Trophoblast cell (in vitro differentiated cells and primary cell): ENCODE results near the gene WIPF1.

Experiments used
- DNase-seq, 2 donors: peaks; one replicate each; pipeline ENCODE4 v3.0.0-alpha.2; 2016
- H2AFZ ChIP-seq: 2 replicates; pipeline ENCODE4 v1.6.1; 2013; ENCODE audit warnings: low read length, moderate library complexity, mild to moderate bottlenecking; ENCODE audit not compliant: insufficient read depth, poor library complexity
- H2AK5ac ChIP-seq: 2 replicates; pipeline ENCODE4 v1.6.1; 2013; ENCODE audit warnings: mild to moderate bottlenecking, low read length
- H2BK120ac ChIP-seq: 2 replicates; pipeline ENCODE4 v1.6.1; 2013; ENCODE audit warnings: low read length, mild to moderate bottlenecking, moderate library complexity; ENCODE audit not compliant: insufficient read depth, poor library complexity
- H2BK12ac ChIP-seq: 2 replicates; pipeline ENCODE4 v1.6.1; 2013; ENCODE audit warnings: mild to moderate bottlenecking, low read length, moderate library complexity
- H2BK5ac ChIP-seq: 2 replicates; pipeline ENCODE4 v1.6.1; 2013; ENCODE audit warnings: low read length, low read depth, moderate library complexity, mild to moderate bottlenecking; ENCODE audit not compliant: poor library complexity
- H3K14ac ChIP-seq: 2 replicates; pipeline ENCODE4 v1.6.1; 2013; ENCODE audit warnings: mild to moderate bottlenecking, low read length
- H3K18ac ChIP-seq: 2 replicates; pipeline ENCODE4 v1.6.1; 2013; ENCODE audit warnings: mild to moderate bottlenecking, low read length
- H3K23ac ChIP-seq: 2 replicates; pipeline ENCODE4 v1.6.1; 2013; ENCODE audit warnings: low read length
- H3K27ac ChIP-seq: 2 replicates; pipeline ENCODE4 v1.5.1; 2013; ENCODE audit warnings: low read depth, mild to moderate bottlenecking, inconsistent platforms, low read length, moderate library complexity
- H3K27me3 ChIP-seq: 2 replicates; pipeline ENCODE4 v1.6.1; 2013; ENCODE audit warnings: inconsistent platforms, mild to moderate bottlenecking, low read length, moderate library complexity; ENCODE audit not compliant: insufficient read depth
- H3K36me3 ChIP-seq, 2 experiments: 1 replicate in 1 of 2; 2 replicates in 1 of 2; pipeline ENCODE4 v1.6.1; 2013; ENCODE audit warnings: low read length in 2 of 2, mild to moderate bottlenecking in 2 of 2, moderate library complexity in 1 of 2; ENCODE audit not compliant: insufficient read depth in 2 of 2, control insufficient read depth in 1 of 2
- H3K4ac ChIP-seq: 2 replicates; pipeline ENCODE4 v1.6.1; 2013; ENCODE audit warnings: low read depth, mild to moderate bottlenecking, low read length, moderate library complexity
- H3K4me1 ChIP-seq, 2 experiments: 1 replicate in 1 of 2; 2 replicates in 1 of 2; pipeline ENCODE4 v1.6.1; 2013; ENCODE audit warnings: low read length in 2 of 2, mild to moderate bottlenecking in 2 of 2, moderate library complexity in 1 of 2; ENCODE audit not compliant: insufficient read depth in 2 of 2, control insufficient read depth in 1 of 2
- H3K4me2 ChIP-seq: 2 replicates; pipeline ENCODE4 v1.6.1; 2013; ENCODE audit warnings: inconsistent platforms, mild to moderate bottlenecking, low read length, moderate library complexity
- H3K4me3 ChIP-seq: 2 replicates; pipeline ENCODE4 v1.5.1; 2013; ENCODE audit warnings: mild to moderate bottlenecking, low read depth, low read length, inconsistent platforms
- H3K79me1 ChIP-seq: one replicate; pipeline ENCODE4 v1.6.1; 2013; ENCODE audit warnings: low read length
- H3K79me2 ChIP-seq: 2 replicates; pipeline ENCODE4 v1.6.1; 2013; ENCODE audit warnings: low read length, mild to moderate bottlenecking; ENCODE audit not compliant: control insufficient read depth, insufficient read depth, poor library complexity
- H3K9ac ChIP-seq: 2 replicates; pipeline ENCODE4 v1.6.1; 2013; ENCODE audit warnings: mild to moderate bottlenecking, low read length
- H3K9me3 ChIP-seq: 2 replicates; pipeline ENCODE4 v1.6.1; 2013; ENCODE audit warnings: low read depth, mild to moderate bottlenecking, control low read depth, inconsistent platforms, low read length; ENCODE audit not compliant: insufficient read depth
- H4K12ac ChIP-seq: 2 replicates; pipeline ENCODE4 v1.6.1; 2013; ENCODE audit warnings: low read depth, mild to moderate bottlenecking, low read length, moderate library complexity
- H4K8ac ChIP-seq: 2 replicates; pipeline ENCODE4 v1.6.1; 2013; ENCODE audit warnings: low read depth, mild to moderate bottlenecking, low read length, moderate library complexity
- H4K91ac ChIP-seq: one replicate; pipeline ENCODE4 v1.6.1; 2013; ENCODE audit warnings: low read depth, mild to moderate bottlenecking, low read length, moderate library complexity
- WGBS: extraction: QIAGEN DNeasy Blood & Tissue Kit; methylation state at CpG from one replicate; pipeline ENCODE4 v1.1.7; 2013; ENCODE audit warnings: missing lambda C conversion rate; ENCODE audit not compliant: insufficient read length, insufficient coverage; ENCODE audit errors: extremely low coverage; 5-methylcytosine and 5-hydroxymethylcytosine counted together

The WIPF1 gene

GRCh38 chr2:174614261-174614660, 16.7 kb upstream of the WIPF1 start:
- Histone ChIP-seq H3K4me1 (peaks cover 22 to 37% of the 10 kb centered on the region in 2 experiments), H2BK12ac (no peak overlapping the region), H3K27ac (peak overlapping the region; percentile 98), H3K23ac (no peak overlapping the region), H2BK5ac (peak overlapping the region; percentile 64), H4K12ac (no peak overlapping the region), H3K9me3 (no peaks in the 10 kb centered on the region), H3K36me3 (peaks cover 6 to 11% of the 10 kb centered on the region in 2 experiments), H2AFZ (no peak overlapping the region), H3K9ac (no peak overlapping the region), H4K91ac (no peak overlapping the region), H3K27me3 (no peaks in the 10 kb centered on the region), H2BK120ac (no peak overlapping the region), H3K79me2 (no peaks in the 10 kb centered on the region), H4K8ac (no peak overlapping the region), H3K4me2 (no peak overlapping the region), H3K14ac (no peak overlapping the region), H3K4ac (no peak overlapping the region), H3K18ac (no peak overlapping the region), H3K4me3 (no peak overlapping the region), H3K79me1 (peaks cover 31% of the 10 kb centered on the region), H2AK5ac (no peak overlapping the region)
- peak; percentile 57 to 97 for DNase-seq
- WGBS, result no CpG with 5 or more reads among the region's 4 CpGs

- Histone ChIP-seq H4K8ac (peak overlapping the region; percentile 75), H2BK120ac (peak overlapping the region; percentile 65), H3K27me3 (no peaks in the 10 kb centered on the region), H3K4me3 (no peak overlapping the region), H2AK5ac (peak overlapping the region; percentile 73), H2BK12ac (peak overlapping the region; percentile 97), H3K79me2 (no peaks in the 10 kb centered on the region), H3K4me2 (no peak overlapping the region), H3K18ac (peak overlapping the region; percentile 91), H3K79me1 (peaks cover 31% of the 10 kb centered on the region), H2AFZ (no peak overlapping the region), H3K4ac (peak overlapping the region; percentile 53), H3K36me3 (peaks cover 7 to 11% of the 10 kb centered on the region in 2 experiments), H3K4me1 (peaks cover 25 to 36% of the 10 kb centered on the region in 2 experiments), H4K12ac (no peak overlapping the region), H2BK5ac (peak overlapping the region; percentile 99), H3K14ac (peak overlapping the region; percentile 83), H3K27ac (peak overlapping the region; percentile 92), H3K9ac (no peak overlapping the region), H3K9me3 (no peaks in the 10 kb centered on the region), H3K23ac (no peak overlapping the region), H4K91ac (peak overlapping the region; percentile 94)
- no CpG with 5 or more reads among the region's 2 CpGs for WGBS
- no peak for DNase-seq
Observed at GRCh38 chr2:174613531-174613930, 15.9 kb upstream of the WIPF1 start.

DNA sequence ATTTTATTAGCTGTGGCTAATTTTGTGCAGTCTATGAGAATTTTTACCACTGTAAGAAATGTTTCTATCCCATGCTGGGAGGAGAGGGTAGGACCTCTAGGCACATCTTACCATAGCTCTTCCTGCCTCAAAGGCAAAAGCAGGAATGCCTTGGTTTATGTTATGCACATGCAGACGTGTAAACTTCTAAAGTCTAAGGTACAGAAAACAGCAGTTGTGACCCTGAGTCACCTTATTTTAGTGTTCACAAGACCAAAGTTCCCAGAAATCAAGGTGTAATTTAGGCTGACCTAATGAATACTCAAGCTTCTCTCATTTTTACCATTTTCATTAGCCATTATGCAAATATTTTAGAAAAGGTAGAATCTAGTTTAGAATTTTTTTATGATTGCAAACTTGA, 15.4 kb upstream of the WIPF1 start:
- Histone ChIP-seq H3K27ac (peak overlapping the region; percentile 92), H3K9me3 (no peaks in the 10 kb centered on the region), H2BK5ac (no peak overlapping the region), H3K4me3 (no peak overlapping the region), H3K4me2 (no peak overlapping the region), H3K27me3 (no peaks in the 10 kb centered on the region), H3K9ac (no peak overlapping the region), H2BK120ac (peak overlapping the region; percentile 65), H3K18ac (no peak overlapping the region), H3K4me1 (peaks cover 24 to 32% of the 10 kb centered on the region in 2 experiments), H3K4ac (no peak overlapping the region), H4K12ac (no peak overlapping the region), H2AK5ac (no peak overlapping the region), H2BK12ac (peak overlapping the region; percentile 97), H2AFZ (no peak overlapping the region), H4K8ac (no peak overlapping the region), H3K36me3 (peaks cover 5 to 11% of the 10 kb centered on the region in 2 experiments), H3K79me2 (no peaks in the 10 kb centered on the region), H4K91ac (peak overlapping the region; percentile 94), H3K23ac (no peak overlapping the region), H3K14ac (no peak overlapping the region), H3K79me1 (peaks cover 28% of the 10 kb centered on the region)
- WGBS, result no CpG with 5 or more reads among the region's 1 CpG
- DNase-seq, result no peak

GRCh38 chr2:174611854-174612253, 14.2 kb upstream of the WIPF1 start:
- no peak overlapping the region for H2BK5ac ChIP-seq

More at GRCh38 chr2:174611854-174612253, 14.2 kb upstream of the WIPF1 start:
- H3K23ac ChIP-seq, result no peak overlapping the region
- no CpG with 5 or more reads among the region's 3 CpGs for WGBS
- no peak overlapping the region for H4K12ac ChIP-seq
- no peak overlapping the region for H3K27ac ChIP-seq
- no peak overlapping the region for H2BK120ac ChIP-seq
- no peak overlapping the region for H2AK5ac ChIP-seq
- H2BK12ac ChIP-seq, result peak overlapping the region; percentile 54
- peaks cover 4 to 6% of the 10 kb centered on the region in 2 experiments for H3K36me3 ChIP-seq
- H3K4me1 ChIP-seq, result peaks cover 18 to 31% of the 10 kb centered on the region in 2 experiments
- no peak overlapping the region for H3K18ac ChIP-seq
- no peak overlapping the region for H3K14ac ChIP-seq
- H3K4me3 ChIP-seq, result no peak overlapping the region
- no peaks in the 10 kb centered on the region for H3K79me2 ChIP-seq
- H4K8ac ChIP-seq, result no peak overlapping the region
- H3K9ac ChIP-seq, result no peak overlapping the region
- peaks cover 26% of the 10 kb centered on the region for H3K79me1 ChIP-seq
- H2AFZ ChIP-seq, result no peak overlapping the region
- no peaks in the 10 kb centered on the region for H3K27me3 ChIP-seq
- H3K4ac ChIP-seq, result no peak overlapping the region
- no peaks in the 10 kb centered on the region for H3K9me3 ChIP-seq
- H3K4me2 ChIP-seq, result no peak overlapping the region
- no peak for DNase-seq
- H4K91ac ChIP-seq, result peak overlapping the region; percentile 28
